Bronchial epithelial cell (primary cell): Measurements from ENCODE around the gene ACTG2. TPM values are rescaled to one million over a fixed set of nuclear protein-coding genes. Genes with fewer than 3 reads are reported as not detected.

Experiments
- DNase-seq: peaks from one replicate; pipeline ENCODE4 v3.0.0-alpha.2; 2010; ENCODE audit warnings: low read depth
- FAIRE-seq: peaks from 2 replicates; lab custom pipeline; 2011; peaks lifted over from hg19 to GRCh38; lab: Jason Lieb, UNC
- H3K27me3 ChIP-seq: 2 replicates; pipeline ENCODE4 v1.5.1; 2011; ENCODE audit warnings: low read length; ENCODE audit not compliant: control insufficient read depth, insufficient read depth
- H3K36me3 ChIP-seq: 2 replicates; pipeline ENCODE4 v1.5.1; 2011; ENCODE audit warnings: low read length; ENCODE audit not compliant: control insufficient read depth, insufficient read depth
- H3K4me3 ChIP-seq: 2 replicates; pipeline ENCODE4 v1.5.1; 2011; ENCODE audit warnings: mild to moderate bottlenecking, low read depth, low read length, control low read depth
- total RNA-seq: library from RNA; depleted of rRNA; stranded (reverse); fragments of >200 nt; gene quantifications from 2 replicates; pipeline ENCODE4 v1.2.1, GENCODE V29; 2014
- TF ChIP-seq, protein P1 (sequence below): IDR thresholded peaks from 2 replicates; pipeline ENCODE4 v1.5.1; 2011; ENCODE audit warnings: mild to moderate bottlenecking, moderate library complexity, low read length, control low read depth, inconsistent platforms; ENCODE audit not compliant: insufficient read depth, severe bottlenecking

The ACTG2 gene
- total RNA-seq, 1 donor from 2014 or later, result not detected

DNA sequence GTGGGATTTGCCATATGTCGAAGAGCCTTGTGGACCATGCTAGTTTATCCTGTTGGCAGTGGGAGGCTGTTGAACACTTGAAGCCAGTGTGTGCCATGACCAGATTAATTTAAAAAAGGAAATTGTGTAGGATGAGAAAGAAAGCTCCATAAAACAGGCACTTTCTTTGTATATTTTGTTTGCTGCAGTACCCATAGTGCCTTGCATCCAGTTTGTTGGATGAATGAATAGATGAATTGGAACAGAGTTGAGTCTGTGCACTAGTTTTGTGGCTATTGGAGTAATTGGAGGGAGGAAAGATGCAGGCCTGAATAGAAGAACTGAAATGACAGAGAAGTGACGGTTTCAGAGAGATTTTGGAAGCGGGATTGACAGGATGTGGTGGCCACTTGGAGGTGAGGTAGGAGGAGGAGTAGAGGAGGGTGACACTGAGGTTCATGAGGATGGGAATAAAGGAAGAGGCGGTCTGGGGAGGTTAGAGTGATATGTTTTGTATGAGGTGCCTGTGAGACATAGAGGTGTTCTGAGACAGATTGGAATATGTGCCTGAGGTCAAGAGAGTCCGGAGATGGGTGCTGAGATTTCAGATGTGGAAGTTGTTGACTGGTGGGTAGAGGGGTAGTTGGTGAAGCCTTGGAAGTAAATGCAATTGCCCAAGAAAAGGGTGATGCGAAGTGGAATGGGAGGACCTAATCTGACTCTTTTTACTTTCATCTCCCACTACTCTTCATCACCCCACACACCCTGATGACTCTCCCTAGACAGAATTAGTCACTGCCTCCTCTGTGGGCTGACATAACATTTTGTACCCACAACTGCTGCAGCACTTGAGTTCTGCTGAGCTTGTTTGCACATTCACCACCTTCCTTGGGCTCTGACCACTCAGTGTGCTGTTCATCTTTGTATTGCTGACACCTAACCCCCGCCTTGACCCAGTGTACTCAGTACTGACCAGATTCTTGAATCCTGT, 39.0 kb downstream of the ACTG2 start:
- peak; percentile 91 for DNase-seq
- TF ChIP-seq, protein P1, sequence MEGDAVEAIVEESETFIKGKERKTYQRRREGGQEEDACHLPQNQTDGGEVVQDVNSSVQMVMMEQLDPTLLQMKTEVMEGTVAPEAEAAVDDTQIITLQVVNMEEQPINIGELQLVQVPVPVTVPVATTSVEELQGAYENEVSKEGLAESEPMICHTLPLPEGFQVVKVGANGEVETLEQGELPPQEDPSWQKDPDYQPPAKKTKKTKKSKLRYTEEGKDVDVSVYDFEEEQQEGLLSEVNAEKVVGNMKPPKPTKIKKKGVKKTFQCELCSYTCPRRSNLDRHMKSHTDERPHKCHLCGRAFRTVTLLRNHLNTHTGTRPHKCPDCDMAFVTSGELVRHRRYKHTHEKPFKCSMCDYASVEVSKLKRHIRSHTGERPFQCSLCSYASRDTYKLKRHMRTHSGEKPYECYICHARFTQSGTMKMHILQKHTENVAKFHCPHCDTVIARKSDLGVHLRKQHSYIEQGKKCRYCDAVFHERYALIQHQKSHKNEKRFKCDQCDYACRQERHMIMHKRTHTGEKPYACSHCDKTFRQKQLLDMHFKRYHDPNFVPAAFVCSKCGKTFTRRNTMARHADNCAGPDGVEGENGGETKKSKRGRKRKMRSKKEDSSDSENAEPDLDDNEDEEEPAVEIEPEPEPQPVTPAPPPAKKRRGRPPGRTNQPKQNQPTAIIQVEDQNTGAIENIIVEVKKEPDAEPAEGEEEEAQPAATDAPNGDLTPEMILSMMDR, result no peak
- peaks cover 1% of the 10 kb centered on the region for H3K36me3 ChIP-seq
- FAIRE-seq, result no peak
- H3K4me3 ChIP-seq, result no peak overlapping the region
- H3K27me3 ChIP-seq, result no peaks in the 10 kb centered on the region

DNA sequence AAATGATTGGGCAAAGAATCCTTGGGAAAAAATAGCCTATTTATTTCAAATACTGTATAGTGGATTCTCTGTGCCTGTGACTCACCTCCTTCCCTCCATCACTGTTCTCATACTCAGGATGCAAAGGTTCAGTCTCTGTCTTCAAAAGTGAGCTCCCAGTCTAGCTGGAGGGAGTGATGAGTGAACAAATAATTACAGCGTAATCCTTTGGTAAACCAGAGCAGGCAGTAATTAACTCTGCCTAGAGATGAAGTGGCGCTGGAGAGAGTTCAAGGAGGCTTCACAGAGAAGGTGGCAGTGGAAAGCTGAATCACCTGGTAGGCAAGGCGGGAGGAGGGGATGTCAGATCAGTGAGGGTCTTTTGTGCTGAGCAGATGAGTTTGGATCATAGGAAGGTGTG, 40.4 kb downstream of the ACTG2 start:
- no peak for FAIRE-seq

DNA sequence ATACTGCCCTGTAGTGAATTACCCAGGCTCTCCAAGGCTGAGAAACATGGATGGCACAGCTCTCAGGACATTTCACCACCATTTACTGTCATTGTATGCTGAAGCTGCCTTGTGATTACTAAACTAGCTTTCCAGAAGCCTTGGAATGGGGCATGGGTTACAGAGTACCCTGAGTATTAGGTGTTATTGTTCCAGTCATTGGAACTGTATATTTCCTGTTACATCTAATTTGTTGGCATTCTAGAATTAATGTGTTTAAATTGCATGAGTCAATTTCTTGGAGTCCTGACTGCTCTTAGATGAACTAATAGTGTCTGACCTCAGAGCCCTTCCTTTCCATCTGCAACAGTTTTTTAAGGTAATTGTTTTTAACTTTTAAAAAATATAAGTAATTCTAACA, 42.8 kb downstream of the ACTG2 start:
- FAIRE-seq (no peak), DNase-seq (peak; percentile 71)
- Histone ChIP-seq H3K4me3 (no peak overlapping the region), H3K27me3 (no peaks in the 10 kb centered on the region), H3K36me3 (peaks cover 1% of the 10 kb centered on the region)
- TF ChIP-seq, protein P1, result no peak

More for the DNA sequence above, 40.4 kb downstream of the ACTG2 start:
- peak; percentile 61 for DNase-seq
- Histone ChIP-seq H3K27me3 (no peaks in the 10 kb centered on the region), H3K4me3 (no peak overlapping the region), H3K36me3 (peaks cover 1% of the 10 kb centered on the region)
- TF ChIP-seq, protein P1, result no peak

DNA sequence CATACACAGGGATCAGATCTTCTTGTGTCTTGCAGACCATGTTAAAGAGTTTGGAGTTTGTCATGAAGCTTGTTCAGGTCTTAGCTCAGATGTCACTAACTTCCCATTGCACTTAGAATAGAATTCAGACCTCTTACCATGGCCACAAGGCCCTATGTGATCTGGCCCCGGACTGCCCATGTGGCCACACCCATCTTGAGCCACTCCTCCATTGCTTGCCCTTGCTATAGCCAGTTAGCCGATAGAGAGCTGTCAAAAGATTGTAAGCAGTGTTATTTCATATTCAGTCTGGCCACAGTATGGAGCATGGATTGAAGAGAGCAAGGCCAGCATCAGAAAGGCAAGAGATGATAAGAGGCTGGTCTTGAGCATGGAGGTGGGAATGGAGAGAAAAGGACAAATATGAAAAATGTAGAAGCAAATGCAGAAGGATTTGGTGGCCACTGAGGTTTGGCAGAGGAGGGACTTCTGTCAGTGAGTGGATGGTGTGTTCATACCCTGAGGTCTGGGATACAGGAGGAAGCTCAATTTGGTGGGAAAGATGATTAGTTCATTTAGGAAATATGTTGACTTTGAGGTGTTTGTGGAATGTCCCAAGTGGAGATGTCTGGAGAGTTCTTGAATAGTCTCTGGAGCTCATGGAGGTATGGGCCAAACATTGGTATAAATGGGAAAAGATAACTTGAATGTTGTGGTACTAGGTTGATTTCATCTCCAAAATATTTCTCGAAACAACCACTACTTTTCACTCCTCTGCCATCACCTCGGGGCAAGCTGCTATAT, 44.5 kb downstream of the ACTG2 start:
- TF ChIP-seq, protein P1, result no peak
- DNase-seq (no peak), FAIRE-seq (no peak)
- peaks cover 1% of the 10 kb centered on the region for H3K36me3 ChIP-seq
- H3K4me3 ChIP-seq, result no peak overlapping the region
- no peaks in the 10 kb centered on the region for H3K27me3 ChIP-seq

DNA sequence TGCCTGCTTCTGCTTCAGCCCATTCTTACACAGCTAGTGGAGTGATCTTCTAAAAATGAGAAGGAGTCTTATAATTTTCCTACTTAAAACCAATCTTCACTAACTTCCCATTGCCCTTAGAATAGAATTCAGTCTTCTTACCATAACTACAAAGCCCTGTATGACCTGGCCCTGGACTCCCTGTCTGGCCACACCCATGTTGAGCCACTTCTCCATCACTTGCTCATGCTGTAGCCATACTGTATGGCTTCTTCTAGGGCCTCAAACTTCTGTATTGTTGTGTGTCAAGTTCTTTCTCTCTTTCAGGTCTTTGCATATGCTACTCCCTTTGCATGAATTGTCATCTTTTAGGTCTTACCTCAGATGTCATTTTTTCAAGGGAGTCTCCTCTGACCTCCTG, 45.1 kb downstream of the ACTG2 start:
- TF ChIP-seq, protein P1, result no peak
- H3K27me3 ChIP-seq, result no peaks in the 10 kb centered on the region
- no peak for FAIRE-seq
- no peaks in the 10 kb centered on the region for H3K36me3 ChIP-seq
- H3K4me3 ChIP-seq, result no peak overlapping the region
- no peak for DNase-seq
